ENCODE data around the gene NKX2-2. TPM values are rescaled to one million over a fixed set of nuclear protein-coding genes. Genes with fewer than 3 reads are reported as not detected.

Gene NKX2-2
- total RNA-seq, 1 experiment from 2014 or later, result not detected

DNA sequence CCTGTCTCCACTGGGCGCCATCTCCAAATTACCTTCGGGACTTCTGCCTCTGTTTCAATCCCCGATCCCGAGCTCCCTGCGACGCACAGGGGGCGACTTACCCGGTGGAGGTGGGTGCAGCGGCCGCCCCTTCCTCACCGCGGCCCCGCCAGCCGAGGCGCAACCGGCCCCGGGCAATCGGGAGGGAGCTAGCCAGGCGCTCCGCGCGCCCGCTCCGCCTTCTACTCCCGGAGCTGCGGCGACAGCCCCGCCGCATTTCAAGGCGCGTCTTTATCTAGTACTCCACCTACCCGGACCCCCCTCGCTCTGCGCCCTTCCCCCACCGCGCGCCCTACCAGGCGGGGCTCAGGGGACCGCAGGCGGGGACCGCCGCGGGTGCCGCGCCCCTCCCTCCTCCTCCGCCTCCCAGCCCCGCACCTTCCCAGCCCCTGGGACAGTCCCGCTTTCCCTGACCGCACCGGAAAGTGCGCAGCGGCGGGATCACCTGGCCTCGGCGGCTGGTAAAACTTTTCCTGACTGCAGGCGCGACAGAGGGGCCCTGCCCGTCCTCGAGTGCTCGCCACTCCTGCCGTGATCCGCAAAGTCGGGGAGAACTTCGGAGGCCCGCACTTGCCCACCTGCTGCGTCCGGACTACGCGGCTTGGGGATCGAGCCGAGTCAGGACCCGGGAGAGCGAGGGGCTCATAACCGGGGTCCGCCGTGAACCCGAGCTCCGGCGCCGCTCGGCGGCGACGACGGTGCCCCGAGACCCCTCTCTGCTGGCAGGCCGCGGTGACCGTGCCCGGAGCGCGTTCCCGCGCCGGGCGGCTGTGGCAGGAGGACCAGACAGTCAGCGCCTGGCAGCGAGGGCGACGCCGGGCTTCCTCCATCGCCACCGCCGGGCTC is 8.0 kb upstream of the NKX2-2 start:
- Histone ChIP-seq H3K9me3 (no peaks in the 10 kb centered on the region), H3K4me3 (ENCODE audit: low read depth, low read length) (peak overlapping the region; percentile 32), H3K36me3 (ENCODE audit: control insufficient read depth, insufficient read depth, low read length) (no peaks in the 10 kb centered on the region), H3K27me3 (replicated peaks; ENCODE audit: control insufficient read depth, insufficient read depth, low read length) (peaks cover 8% of the 10 kb centered on the region), H3K4me1 (peaks cover 16% of the 10 kb centered on the region)
- intact Hi-C loops (cut with micrococcal nuclease; ENCODE audit: unreplicated experiment), result no loop called here
- Mint-ChIP-seq H3K27me3 (ENCODE audit: insufficient read depth, unreplicated experiment) (peaks cover 59% of the 10 kb centered on the region), H3K36me3 (ENCODE audit: insufficient read depth, unreplicated experiment) (no peaks in the 10 kb centered on the region), H3K9me3 (ENCODE audit: unreplicated experiment) (no peaks in the 10 kb centered on the region), H3K4me3 (ENCODE audit: unreplicated experiment) (peak overlapping the region; percentile 63), H3K27ac (ENCODE audit: unreplicated experiment) (no peak overlapping the region), H3K4me1 (ENCODE audit: low read depth, unreplicated experiment) (no peaks in the 10 kb centered on the region)
- POLR2A ChIA-PET, result no interaction called here
- TF ChIP-seq, protein P1, sequence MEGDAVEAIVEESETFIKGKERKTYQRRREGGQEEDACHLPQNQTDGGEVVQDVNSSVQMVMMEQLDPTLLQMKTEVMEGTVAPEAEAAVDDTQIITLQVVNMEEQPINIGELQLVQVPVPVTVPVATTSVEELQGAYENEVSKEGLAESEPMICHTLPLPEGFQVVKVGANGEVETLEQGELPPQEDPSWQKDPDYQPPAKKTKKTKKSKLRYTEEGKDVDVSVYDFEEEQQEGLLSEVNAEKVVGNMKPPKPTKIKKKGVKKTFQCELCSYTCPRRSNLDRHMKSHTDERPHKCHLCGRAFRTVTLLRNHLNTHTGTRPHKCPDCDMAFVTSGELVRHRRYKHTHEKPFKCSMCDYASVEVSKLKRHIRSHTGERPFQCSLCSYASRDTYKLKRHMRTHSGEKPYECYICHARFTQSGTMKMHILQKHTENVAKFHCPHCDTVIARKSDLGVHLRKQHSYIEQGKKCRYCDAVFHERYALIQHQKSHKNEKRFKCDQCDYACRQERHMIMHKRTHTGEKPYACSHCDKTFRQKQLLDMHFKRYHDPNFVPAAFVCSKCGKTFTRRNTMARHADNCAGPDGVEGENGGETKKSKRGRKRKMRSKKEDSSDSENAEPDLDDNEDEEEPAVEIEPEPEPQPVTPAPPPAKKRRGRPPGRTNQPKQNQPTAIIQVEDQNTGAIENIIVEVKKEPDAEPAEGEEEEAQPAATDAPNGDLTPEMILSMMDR (IDR thresholded peaks at IDR 0.05; ENCODE audit: insufficient read depth in 1 of 2, low read depth in 1 of 2, low read length in 1 of 2, severe bottlenecking in 1 of 2, unreplicated experiment in 1 of 2), result no peak
- CTCF ChIA-PET, result interaction anchor here (0.6 to 1.6 kb wide), 2 partner anchors 8 to 767 kb away, joined by 3 to 7 read pairs; no protein-coding TSS in a partner anchor
- no TSS peak for BruUV-seq (replicated peaks)
- DNase-seq, result no peak

DNA sequence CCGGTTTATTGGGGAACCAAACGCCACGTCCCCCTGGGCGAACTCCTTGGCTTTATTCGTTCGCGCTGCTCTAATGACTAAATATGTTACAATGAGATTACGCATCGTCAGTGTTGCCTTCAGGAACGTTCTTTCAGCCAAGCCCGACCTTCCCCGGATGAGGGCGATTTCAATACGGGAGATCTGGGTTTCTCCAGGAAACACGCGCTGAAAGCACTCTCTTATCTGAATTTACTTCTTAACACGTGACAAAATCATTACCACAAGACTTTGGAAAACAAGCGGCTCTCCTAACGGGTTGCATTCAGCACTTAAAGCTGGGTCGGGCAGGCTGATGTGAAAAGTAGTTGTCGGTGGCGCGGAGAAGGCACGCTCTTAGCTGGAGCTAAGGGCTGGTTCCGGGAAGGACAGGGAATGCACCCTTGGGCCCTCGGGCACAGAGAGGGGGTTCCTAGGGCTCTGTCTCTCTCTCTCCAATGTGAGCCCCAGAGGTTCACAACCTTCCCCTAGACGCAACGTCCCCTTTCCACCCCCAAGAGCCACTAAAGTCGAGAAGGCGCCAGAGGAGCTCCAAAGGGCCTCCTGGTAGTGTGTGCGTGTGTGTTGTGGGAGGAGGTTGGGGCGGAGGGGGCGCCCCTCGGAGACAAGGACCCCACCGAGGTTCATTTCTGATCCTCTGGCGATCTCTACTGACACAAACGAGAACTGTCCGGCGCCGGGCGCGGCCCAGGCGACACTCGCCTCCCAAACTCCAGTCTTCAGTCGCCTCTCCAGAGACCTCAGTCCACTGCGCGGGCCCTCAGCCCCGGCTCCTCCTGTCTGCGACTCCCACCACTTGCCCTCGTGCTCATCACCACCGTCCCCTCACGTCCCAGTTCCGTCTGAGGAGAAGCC is 7.1 kb upstream of the NKX2-2 start:
- DNase-seq, result no peak
- BruUV-seq (replicated peaks), result no TSS peak
- no peaks in the 10 kb centered on the region for H3K9me3 Mint-ChIP-seq (ENCODE audit: unreplicated experiment)
- intact Hi-C loops (cut with micrococcal nuclease; ENCODE audit: unreplicated experiment), result loop anchor here (1.0 kb wide), 1 partner anchor 19 kb away; no protein-coding TSS in a partner anchor
- no peaks in the 10 kb centered on the region for H3K36me3 Mint-ChIP-seq (ENCODE audit: insufficient read depth, unreplicated experiment)
- Histone ChIP-seq H3K27me3 (replicated peaks; ENCODE audit: control insufficient read depth, insufficient read depth, low read length) (peaks cover 8% of the 10 kb centered on the region), H3K4me1 (peaks cover 16% of the 10 kb centered on the region), H3K9me3 (no peaks in the 10 kb centered on the region), H3K36me3 (ENCODE audit: control insufficient read depth, insufficient read depth, low read length) (no peaks in the 10 kb centered on the region), H3K4me3 (ENCODE audit: low read depth, low read length) (no peak overlapping the region)
- TF ChIP-seq, protein P1 (IDR thresholded peaks at IDR 0.05; ENCODE audit: insufficient read depth in 1 of 2, low read depth in 1 of 2, low read length in 1 of 2, severe bottlenecking in 1 of 2, unreplicated experiment in 1 of 2), result no peak
- H3K27me3 Mint-ChIP-seq (ENCODE audit: insufficient read depth, unreplicated experiment), result peaks cover 62% of the 10 kb centered on the region
- ChIA-PET CTCF (interaction anchor here (0.6 to 1.6 kb wide), 2 partner anchors 9 to 766 kb away, joined by 3 to 7 read pairs; no protein-coding TSS in a partner anchor), POLR2A (no interaction called here)
- H3K4me3 Mint-ChIP-seq (ENCODE audit: unreplicated experiment), result peak overlapping the region; percentile 63
- no peaks in the 10 kb centered on the region for H3K4me1 Mint-ChIP-seq (ENCODE audit: low read depth, unreplicated experiment)
- no peak overlapping the region for H3K27ac Mint-ChIP-seq (ENCODE audit: unreplicated experiment)

DNA sequence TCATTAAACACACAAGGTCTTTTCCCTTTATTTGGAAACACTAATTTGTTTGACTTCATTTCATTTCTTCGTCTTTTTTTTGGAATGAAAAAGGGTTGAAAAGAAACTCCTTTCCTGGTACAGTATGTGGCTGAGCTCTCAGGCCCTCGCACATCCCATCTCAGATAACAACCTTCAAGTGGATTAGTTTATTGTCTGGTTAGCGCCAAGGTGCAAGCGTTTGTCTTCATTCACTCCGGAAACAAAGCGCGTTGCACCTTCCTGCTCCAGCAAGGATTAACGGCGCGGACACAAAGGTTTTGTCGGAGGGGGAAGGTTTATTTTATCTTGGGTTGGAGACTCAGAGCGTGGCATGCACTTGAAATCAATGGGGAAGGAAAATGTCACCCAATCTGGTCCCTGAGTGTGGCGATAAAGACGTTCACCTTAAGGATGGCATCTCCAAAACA is 5.3 kb upstream of the NKX2-2 start:
- Histone ChIP-seq H3K4me1 (peaks cover 16% of the 10 kb centered on the region), H3K36me3 (ENCODE audit: control insufficient read depth, insufficient read depth, low read length) (no peaks in the 10 kb centered on the region), H3K27me3 (replicated peaks; ENCODE audit: control insufficient read depth, insufficient read depth, low read length) (peaks cover 5% of the 10 kb centered on the region), H3K9me3 (no peaks in the 10 kb centered on the region), H3K4me3 (ENCODE audit: low read depth, low read length) (no peak overlapping the region)
- ChIA-PET POLR2A (no interaction called here), CTCF (interaction anchor here (1.0 kb wide), 1 partner anchor 284 kb away, joined by 3 read pairs; no protein-coding TSS in a partner anchor)
- intact Hi-C loops (cut with micrococcal nuclease; ENCODE audit: unreplicated experiment), result no loop called here
- Mint-ChIP-seq H3K36me3 (ENCODE audit: insufficient read depth, unreplicated experiment) (no peaks in the 10 kb centered on the region), H3K4me1 (ENCODE audit: low read depth, unreplicated experiment) (no peaks in the 10 kb centered on the region), H3K4me3 (ENCODE audit: unreplicated experiment) (no peak overlapping the region), H3K27me3 (ENCODE audit: insufficient read depth, unreplicated experiment) (peaks cover 52% of the 10 kb centered on the region), H3K27ac (ENCODE audit: unreplicated experiment) (no peak overlapping the region), H3K9me3 (ENCODE audit: unreplicated experiment) (no peaks in the 10 kb centered on the region)
- no TSS peak for BruUV-seq (replicated peaks)
- TF ChIP-seq, protein P1 (IDR thresholded peaks at IDR 0.05; ENCODE audit: insufficient read depth in 1 of 2, low read depth in 1 of 2, low read length in 1 of 2, severe bottlenecking in 1 of 2, unreplicated experiment in 1 of 2), result no peak
- DNase-seq, result no peak
